Left lung (tissue), 10 donors: ENCODE measurements around the gene ZBTB7B. TPM values are rescaled to one million over a fixed set of nuclear protein-coding genes. Genes with fewer than 3 reads are reported as not detected.

Experiments
- ATAC-seq: fragments of 200-7000 bp; cut with Tn5 transposase; one replicate; pipeline ENCODE4 v1.9.1; 2020; ENCODE audit warnings: moderate library complexity
- DNase-seq, 4 donors: peaks; one replicate each; pipeline ENCODE4 v3.0.0-alpha.2; 2013 to 2020
- H3K27ac ChIP-seq, 2 donors: fragments of 200-600 bp; sonication (generic) in 1 of 2; one replicate each; pipeline versions ENCODE4 v1.5.0 to v1.8.0; 2020 to 2021
- H3K27me3 ChIP-seq, 2 donors: fragments of 200-600 bp; sonication (generic) in 1 of 2; one replicate each; pipeline versions ENCODE4 v1.5.0 to v1.8.0; 2020 to 2021
- H3K36me3 ChIP-seq, 2 donors: fragments of 200-600 bp; sonication (generic) in 1 of 2; one replicate each; pipeline versions ENCODE4 v1.5.0 to v1.8.0; 2020 to 2021
- H3K4me1 ChIP-seq, 2 donors: fragments of 200-600 bp; one replicate each; pipeline ENCODE4 v1.8.0; 2021
- H3K4me3 ChIP-seq, 2 donors: fragments of 200-600 bp; sonication (generic) in 1 of 2; one replicate each; pipeline versions ENCODE4 v1.5.0 to v1.8.0; 2020 to 2021; ENCODE audit warnings: mild to moderate bottlenecking in 1 of 2
- H3K9me3 ChIP-seq, 2 donors: fragments of 200-600 bp; sonication (generic) in 1 of 2; one replicate each; pipeline versions ENCODE4 v1.5.0 to v1.8.0; 2020 to 2021
- CTCF ChIP-seq, 2 donors: fragments of 200-600 bp; sonication (generic) in 1 of 2; IDR thresholded peaks; one replicate each; pipeline versions ENCODE4 v1.5.0 to v1.8.0; 2021; ENCODE audit warnings: antibody characterized with exemption in 2 of 2
- intact Hi-C, 2 donors: fragments of 100-400 bp; cut with DNase I; formaldehyde crosslinking; loops; one replicate each; pipeline versions ENCODE4 v1.11.2 to v1.14.2; 2022
- polyA plus RNA-seq, 6 donors: library from polyadenylated mRNA; unstranded; fragments of 120-200 nt; gene quantifications; one replicate each; pipeline ENCODE4 v1.2.1, GENCODE V29; 2013; ENCODE audit not compliant: insufficient read length in 6 of 6
- total RNA-seq, 2 donors: library from RNA; stranded (reverse); fragmentation: NEBNext Ultra II Directional; extraction: Animal tissue kit (Norgen Biotek cat#: 25700); gene quantifications; one replicate each; pipeline ENCODE4 v1.2.1, GENCODE V29; 2021
- donor health status: DM: no; HTN: yes; CAD: no.
- donor health status: DM: no; HTN: no; CAD: no.

Gene ZBTB7B
- total and polyA plus RNA-seq, 8 donors: 14.4 to 104 (median 19.0) TPM

GRCh38 chr1:155049651-155050559 is 47.3 kb downstream of the ZBTB7B start:
- Histone ChIP-seq H3K4me1 (peaks cover 15 to 48% of the 10 kb centered on the region in 2 donors), H3K4me3 (peak overlapping the region; percentile 78 to 95), H3K9me3 (no peaks in the 10 kb centered on the region), H3K27ac (peak overlapping the region; percentile 84 to 97), H3K27me3 (no peaks in the 10 kb centered on the region), H3K36me3 (peaks cover 0 to 14% of the 10 kb centered on the region in 2 donors)
- DNase-seq (peak in 1 of 4 donors; percentile 15), ATAC-seq (peak; percentile 1)
- no peak for TF ChIP-seq CTCF (IDR thresholded peaks at IDR 0.05)
- intact Hi-C loops: no loop called here

- Histone ChIP-seq H3K9me3 (no peaks in the 10 kb centered on the region), H3K36me3 (peaks cover 0 to 22% of the 10 kb centered on the region in 2 donors), H3K4me3 (peak within 1 kb of the TSS; percentile 78 to 95), H3K27me3 (no peaks in the 10 kb centered on the region), H3K27ac (peak within 1 kb of the TSS; percentile 84 to 97), H3K4me1 (peaks cover 15 to 42% of the 10 kb centered on the region in 2 donors)
- intact Hi-C loops: no loop called here
- ATAC-seq (peak; percentile 87), DNase-seq (peak; percentile 67 to 98 (median 85))
- TF ChIP-seq CTCF (IDR thresholded peaks at IDR 0.05): peak; percentile 88 to 98
Measured at GRCh38 chr1:155050560-155051341, 48.1 kb downstream of the ZBTB7B start, which contains the start of gene ADAM15. ADAM15 (plus strand) TSS chr1:155051316; CDS start chr1:155051387, 71 bp downstream.

- peak; percentile 1 for ATAC-seq
- H3K27ac ChIP-seq: peak overlapping the region; percentile 81 to 97
- DNase-seq: peak in 1 of 4 donors; percentile 17
- no peak for TF ChIP-seq CTCF (IDR thresholded peaks at IDR 0.05)
- peak overlapping the region; percentile 78 to 95 for H3K4me3 ChIP-seq
- peaks cover 0 to 28% of the 10 kb centered on the region in 2 donors for H3K36me3 ChIP-seq
- no peaks in the 10 kb centered on the region for H3K9me3 ChIP-seq
- H3K4me1 ChIP-seq: peaks cover 15 to 42% of the 10 kb centered on the region in 2 donors
- intact Hi-C loops: no loop called here
- no peaks in the 10 kb centered on the region for H3K27me3 ChIP-seq
Measured at GRCh38 chr1:155051342-155051776, 48.8 kb downstream of the ZBTB7B start.

GRCh38 chr1:155051777-155052398 is 49.3 kb downstream of the ZBTB7B start:
- peak; percentile 50 for ATAC-seq
- peak overlapping the region; percentile 81 to 97 for H3K27ac ChIP-seq
- TF ChIP-seq CTCF (IDR thresholded peaks at IDR 0.05): no peak
- intact Hi-C loops: no loop called here
- no peaks in the 10 kb centered on the region for H3K9me3 ChIP-seq
- H3K27me3 ChIP-seq: no peaks in the 10 kb centered on the region
- DNase-seq: peak; percentile 18 to 85 (median 74)
- peak overlapping the region; percentile 78 to 95 for H3K4me3 ChIP-seq
- H3K4me1 ChIP-seq: peaks cover 15 to 42% of the 10 kb centered on the region in 2 donors
- peaks cover 0 to 34% of the 10 kb centered on the region in 2 donors for H3K36me3 ChIP-seq
